ENCODE measurements around the gene CARNS1.

The CARNS1 gene

DNA sequence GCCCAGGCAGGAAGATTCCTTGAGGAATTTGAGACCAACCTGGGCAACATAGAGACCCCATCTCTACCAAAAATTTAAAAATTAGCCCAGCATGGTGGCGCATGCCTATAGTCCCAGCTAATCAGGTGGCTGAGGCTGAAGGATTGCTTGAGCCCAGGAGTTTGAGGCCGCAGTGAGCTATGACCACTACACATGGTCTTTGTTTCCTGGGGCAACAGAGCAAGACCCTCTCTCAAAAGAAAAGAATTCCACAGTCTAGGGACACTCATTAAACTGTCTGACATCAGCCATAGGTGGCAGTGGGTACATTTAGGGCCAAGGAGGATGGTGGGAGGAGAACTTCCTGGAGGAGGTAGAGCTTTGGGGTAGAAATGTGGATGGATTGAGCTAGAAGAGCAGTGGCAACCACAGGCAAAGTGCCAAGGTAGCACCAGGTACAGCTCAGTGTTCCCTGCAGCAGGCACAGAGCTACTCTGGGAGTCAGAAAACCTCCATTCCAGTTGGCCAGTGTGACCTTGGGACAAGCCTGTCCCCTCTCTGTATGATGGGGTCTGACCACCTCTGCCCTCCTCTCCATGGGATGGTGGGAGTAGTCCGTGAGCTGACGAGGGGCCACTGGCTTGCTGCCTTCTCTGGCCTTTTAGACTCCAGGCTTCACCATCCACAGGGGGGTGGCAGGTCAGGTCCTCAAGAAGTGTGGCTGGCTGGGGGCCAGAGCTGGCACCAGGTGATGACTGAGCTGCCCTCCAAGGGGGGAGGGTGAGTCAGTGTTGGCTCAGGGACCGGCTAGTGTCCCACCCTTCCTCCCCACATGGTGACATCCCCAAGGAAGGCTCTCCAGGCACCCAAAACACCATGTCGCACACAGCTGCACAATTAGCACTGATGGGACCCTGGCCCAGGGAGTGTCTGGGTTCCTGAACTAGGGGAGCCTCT lies 38.3 kb upstream of the CARNS1 start:
- H3K9ac ChIP-seq (ENCODE audit: low read depth, low read length, poor library complexity), result no peak overlapping the region
- no peak overlapping the region for H4K91ac ChIP-seq (ENCODE audit: low read depth, low read length, poor library complexity)
- no peaks in the 10 kb centered on the region for H3K9me3 ChIP-seq (replicated peaks in 1 of 2; ENCODE audit: control insufficient read depth in 2 of 2, insufficient read depth in 1 of 2, low read depth in 1 of 2, low read length in 2 of 2)
- H2BK5ac ChIP-seq (ENCODE audit: low read length), result peak overlapping the region; percentile 88
- DNase-seq (ENCODE audit: low spot score), result no peak
- H3K23ac ChIP-seq (ENCODE audit: low read depth, low read length, poor library complexity), result peak overlapping the region; percentile 59
- H3K79me1 ChIP-seq (ENCODE audit: low read depth, low read length), result peaks cover 2% of the 10 kb centered on the region
- H3K4ac ChIP-seq (ENCODE audit: low read length), result no peak overlapping the region
- H3K4me3 ChIP-seq (ENCODE audit: low read length in 2 of 2), result no peak overlapping the region
- peak overlapping the region; percentile 8 for H2AK5ac ChIP-seq (ENCODE audit: low read depth, low read length)
- peak overlapping the region; percentile 77 for H2BK12ac ChIP-seq (ENCODE audit: low read length)
- H3K27me3 ChIP-seq (ENCODE audit: control insufficient read depth in 3 of 3, insufficient read depth in 3 of 3, low read depth in 1 of 3, low read length in 3 of 3), result peaks cover 0 to 6% (median 0%) of the 10 kb centered on the region in 3 experiments
- H2AFZ ChIP-seq (ENCODE audit: low read length), result no peak overlapping the region
- H4K8ac ChIP-seq (ENCODE audit: low read depth, low read length), result no peak overlapping the region
- peaks cover 29 to 33% of the 10 kb centered on the region in 2 donors for H3K4me1 ChIP-seq (ENCODE audit: control insufficient read depth in 2 of 2, insufficient read depth in 1 of 2, low read depth in 1 of 2, low read length in 2 of 2)
- no peak overlapping the region for H3K4me2 ChIP-seq (ENCODE audit: insufficient read depth, low read length, poor library complexity, severe bottlenecking)
- peak overlapping the region; percentile 76 for H3K18ac ChIP-seq (ENCODE audit: low read length)
- no peak overlapping the region for H2BK120ac ChIP-seq (ENCODE audit: low read depth, low read length)
- H3K27ac ChIP-seq (replicated peaks; ENCODE audit: low read length), result no peak overlapping the region
- no peak overlapping the region for H3K14ac ChIP-seq (ENCODE audit: low read length)
- H3K36me3 ChIP-seq (replicated peaks in 1 of 2; ENCODE audit: control insufficient read depth in 2 of 2, insufficient read depth in 2 of 2, low read length in 2 of 2), result no peaks in the 10 kb centered on the region
- peak overlapping the region; percentile 17 for H2BK15ac ChIP-seq (ENCODE audit: low read length)
- WGBS, 2 donors (ENCODE audit: extremely low coverage in 2 of 2, insufficient read length in 2 of 2, insufficient replicate concordance in 1 of 2), result no CpG with 5 or more reads among the region's 6 CpGs

DNA sequence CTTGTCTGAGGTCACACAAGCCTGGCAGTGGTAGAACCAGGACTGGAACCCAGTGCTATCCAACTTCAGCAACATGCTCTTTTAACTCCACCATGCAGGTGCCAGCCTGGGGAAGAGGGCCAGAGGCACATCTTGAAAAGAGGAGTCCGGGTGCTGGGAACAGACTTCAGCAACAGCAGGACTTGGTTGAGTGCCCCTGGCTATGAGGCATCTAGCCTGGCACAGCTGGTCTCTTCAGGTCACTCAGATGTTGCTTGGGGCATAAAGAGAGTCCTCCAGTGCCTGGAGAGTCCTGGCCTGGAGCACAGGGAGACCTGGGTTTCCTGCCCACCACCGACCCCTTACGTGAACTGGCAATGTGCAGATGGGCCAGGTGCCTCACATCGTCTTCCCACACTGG lies 36.9 kb upstream of the CARNS1 start:
- no peak overlapping the region for H3K4me3 ChIP-seq (ENCODE audit: low read length in 2 of 2)

DNA sequence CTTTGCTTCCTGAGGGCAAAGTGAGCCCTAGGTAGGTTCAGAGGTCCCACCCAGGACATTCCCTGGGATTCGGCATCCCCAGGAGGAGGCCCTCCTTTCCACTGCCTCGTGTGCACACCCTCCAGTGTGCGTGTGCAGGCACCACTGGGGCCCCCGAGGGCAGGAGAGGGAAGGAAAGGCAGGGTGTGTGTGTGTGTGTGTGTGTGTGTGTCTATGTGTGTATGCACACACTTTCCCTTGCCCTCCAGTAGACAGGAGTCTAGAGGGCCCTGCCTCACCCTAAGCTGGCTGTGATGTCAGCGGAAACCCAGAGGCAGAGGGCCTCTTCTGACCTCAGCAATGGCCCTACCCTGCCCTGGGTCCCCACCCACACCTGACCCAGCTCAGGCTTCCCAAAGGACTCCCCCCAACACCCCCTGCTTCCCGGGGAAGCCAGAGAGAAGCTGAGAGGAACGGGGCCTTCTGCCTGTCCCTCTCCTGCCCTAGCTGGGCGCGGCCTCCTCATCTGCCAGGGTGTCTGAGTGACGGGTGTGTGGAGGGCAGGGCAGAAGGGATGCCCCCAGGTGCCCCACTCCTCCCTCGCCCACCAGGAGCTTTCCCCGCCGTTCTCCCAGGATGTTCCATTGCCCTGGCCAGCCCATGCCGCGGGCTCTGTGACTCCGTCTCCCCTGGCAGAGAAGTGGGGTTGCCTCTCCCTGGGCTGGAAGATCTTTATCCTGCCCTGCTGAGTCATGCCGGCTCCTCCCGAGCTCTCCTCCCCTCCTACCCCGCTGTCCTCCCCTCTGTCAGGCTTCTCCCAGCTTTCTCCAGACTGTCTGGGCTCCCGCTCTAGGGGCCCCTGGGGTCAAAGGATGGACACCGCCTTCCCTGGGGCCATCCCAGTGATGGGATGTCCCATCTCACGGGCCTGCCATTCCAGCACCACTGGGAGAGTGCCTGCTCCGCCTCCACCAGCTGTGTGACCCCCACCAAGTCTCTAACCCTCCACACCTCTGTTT lies 36.1 kb upstream of the CARNS1 start:
- H3K79me1 ChIP-seq (ENCODE audit: low read depth, low read length), result no peaks in the 10 kb centered on the region
- H2BK5ac ChIP-seq (ENCODE audit: low read length), result peak overlapping the region; percentile 66
- H3K9ac ChIP-seq (ENCODE audit: low read depth, low read length, poor library complexity), result no peak overlapping the region
- DNase-seq (ENCODE audit: low spot score), result no peak
- H2BK12ac ChIP-seq (ENCODE audit: low read length), result peak overlapping the region; percentile 93
- no peak overlapping the region for H3K4me3 ChIP-seq (ENCODE audit: low read length in 2 of 2)
- H3K9me3 ChIP-seq (replicated peaks in 1 of 2; ENCODE audit: control insufficient read depth in 2 of 2, insufficient read depth in 1 of 2, low read depth in 1 of 2, low read length in 2 of 2), result no peaks in the 10 kb centered on the region
- peak overlapping the region; percentile 63 for H3K14ac ChIP-seq (ENCODE audit: low read length)
- H4K8ac ChIP-seq (ENCODE audit: low read depth, low read length), result peak overlapping the region; percentile 65
- no peaks in the 10 kb centered on the region for H3K36me3 ChIP-seq (replicated peaks in 1 of 2; ENCODE audit: control insufficient read depth in 2 of 2, insufficient read depth in 2 of 2, low read length in 2 of 2)
- H3K18ac ChIP-seq (ENCODE audit: low read length), result peak overlapping the region; percentile 48
- H2BK120ac ChIP-seq (ENCODE audit: low read depth, low read length), result no peak overlapping the region
- H3K4ac ChIP-seq (ENCODE audit: low read length), result no peak overlapping the region
- H3K4me1 ChIP-seq (ENCODE audit: control insufficient read depth in 2 of 2, insufficient read depth in 1 of 2, low read depth in 1 of 2, low read length in 2 of 2), result peaks cover 24 to 27% of the 10 kb centered on the region in 2 donors
- peak overlapping the region; percentile 89 for H3K23ac ChIP-seq (ENCODE audit: low read depth, low read length, poor library complexity)
- peaks cover 0 to 6% (median 0%) of the 10 kb centered on the region in 3 experiments for H3K27me3 ChIP-seq (ENCODE audit: control insufficient read depth in 3 of 3, insufficient read depth in 3 of 3, low read depth in 1 of 3, low read length in 3 of 3)
- no peak overlapping the region for H4K91ac ChIP-seq (ENCODE audit: low read depth, low read length, poor library complexity)
- peak overlapping the region; percentile 89 for H2AK5ac ChIP-seq (ENCODE audit: low read depth, low read length)
- H3K4me2 ChIP-seq (ENCODE audit: insufficient read depth, low read length, poor library complexity, severe bottlenecking), result no peak overlapping the region
- H2AFZ ChIP-seq (ENCODE audit: low read length), result no peak overlapping the region
- WGBS, 2 donors (ENCODE audit: extremely low coverage in 2 of 2, insufficient read length in 2 of 2, insufficient replicate concordance in 1 of 2), result no CpG with 5 or more reads among the region's 23 CpGs
- no peak overlapping the region for H3K27ac ChIP-seq (replicated peaks; ENCODE audit: low read length)
- peak overlapping the region; percentile 78 for H2BK15ac ChIP-seq (ENCODE audit: low read length)

More for the DNA sequence above, 36.9 kb upstream of the CARNS1 start:
- no peaks in the 10 kb centered on the region for H3K36me3 ChIP-seq (replicated peaks in 1 of 2; ENCODE audit: control insufficient read depth in 2 of 2, insufficient read depth in 2 of 2, low read length in 2 of 2)
- peak overlapping the region; percentile 12 for H3K9ac ChIP-seq (ENCODE audit: low read depth, low read length, poor library complexity)
- no peak overlapping the region for H2AFZ ChIP-seq (ENCODE audit: low read length)
- H3K4me2 ChIP-seq (ENCODE audit: insufficient read depth, low read length, poor library complexity, severe bottlenecking), result no peak overlapping the region
- H3K27me3 ChIP-seq (ENCODE audit: control insufficient read depth in 3 of 3, insufficient read depth in 3 of 3, low read depth in 1 of 3, low read length in 3 of 3), result peaks cover 0 to 6% (median 0%) of the 10 kb centered on the region in 3 experiments
- no peak overlapping the region for H3K4ac ChIP-seq (ENCODE audit: low read length)
- peak overlapping the region; percentile 66 for H2BK5ac ChIP-seq (ENCODE audit: low read length)
- H3K18ac ChIP-seq (ENCODE audit: low read length), result peak overlapping the region; percentile 38
- H4K8ac ChIP-seq (ENCODE audit: low read depth, low read length), result no peak overlapping the region
- H2BK12ac ChIP-seq (ENCODE audit: low read length), result peak overlapping the region; percentile 41
- no peak overlapping the region for H3K27ac ChIP-seq (replicated peaks; ENCODE audit: low read length)
- DNase-seq (ENCODE audit: low spot score), result no peak
- H2AK5ac ChIP-seq (ENCODE audit: low read depth, low read length), result peak overlapping the region; percentile 88
- WGBS, 2 donors (ENCODE audit: extremely low coverage in 2 of 2, insufficient read length in 2 of 2, insufficient replicate concordance in 1 of 2), result no CpG with 5 or more reads among the region's 4 CpGs
- no peaks in the 10 kb centered on the region for H3K79me1 ChIP-seq (ENCODE audit: low read depth, low read length)
- peak overlapping the region; percentile 72 for H4K91ac ChIP-seq (ENCODE audit: low read depth, low read length, poor library complexity)
- no peak overlapping the region for H3K14ac ChIP-seq (ENCODE audit: low read length)
- no peak overlapping the region for H3K23ac ChIP-seq (ENCODE audit: low read depth, low read length, poor library complexity)
- no peak overlapping the region for H2BK120ac ChIP-seq (ENCODE audit: low read depth, low read length)
- peaks cover 29 to 31% of the 10 kb centered on the region in 2 donors for H3K4me1 ChIP-seq (ENCODE audit: control insufficient read depth in 2 of 2, insufficient read depth in 1 of 2, low read depth in 1 of 2, low read length in 2 of 2)
- H3K9me3 ChIP-seq (replicated peaks in 1 of 2; ENCODE audit: control insufficient read depth in 2 of 2, insufficient read depth in 1 of 2, low read depth in 1 of 2, low read length in 2 of 2), result no peaks in the 10 kb centered on the region
- H2BK15ac ChIP-seq (ENCODE audit: low read length), result peak overlapping the region; percentile 78

Data from neuronal stem cell (in vitro differentiated cells).